HCT116 (cell line): ENCODE measurements around the gene SPG11. TPM values are rescaled to one million over a fixed set of nuclear protein-coding genes. Genes with fewer than 3 reads are reported as not detected.

ENCODE experiments used
- ATAC-seq: fragments of 200-7000 bp; cut with Tn5 transposase; 2 replicates; pipeline ENCODE4 v1.9.1; 2020; ENCODE audit warnings: mild to moderate bottlenecking, moderate library complexity
- BruUV-seq: library from RNA; stranded (reverse); fragments of 400-500 nt; replicated peaks from 2 replicates; lab custom pipeline; 2021; lab: Mats Ljungman, UMichigan
- CTCF ChIA-PET: fragments of 300-600 bp; sonication (Branson Sonifier 250); formaldehyde crosslinking; loops from one replicate; lab custom pipeline; 2021; ENCODE audit warnings: antibody characterized with exemption; lab: Charles Lee
- POLR2A ChIA-PET: fragments of 300-600, 350-600 bp; sonication (Branson Sonifier 250); formaldehyde crosslinking; loops from one replicate; lab custom pipeline; 2021; ENCODE audit warnings: antibody characterized with exemption; lab: Charles Lee
- RAD21 ChIA-PET, 2 experiments: fragments of 300-600 bp; sonication (Branson Sonifier 250); formaldehyde crosslinking; loops; one replicate each; lab custom pipeline; 2023; ENCODE audit warnings: low total read pairs in 2 of 2; ENCODE audit not compliant: uncharacterized antibody in 2 of 2, unreplicated experiment in 2 of 2, low non-redundant PET in 1 of 2; lab: Charles Lee
- DNase-seq: peaks from one replicate; pipeline ENCODE4 v3.0.0-alpha.2; 2010; ENCODE audit warnings: low read depth, low spot score
- H2AFZ ChIP-seq: fragments of 200-600 bp; shearing (Covaris generic), sonication (generic); 2 replicates; pipeline ENCODE4 v1.6.1; 2017; ENCODE audit warnings: low read depth, mixed run types, mixed read lengths, antibody characterized with exemption, low read length; ENCODE audit not compliant: poor library complexity, severe bottlenecking
- H3K27ac ChIP-seq: 2 replicates; pipeline ENCODE4 v1.5.1; 2012; ENCODE audit warnings: low read depth, low read length
- H3K27me3 ChIP-seq: fragments of 200-600 bp; sonication (generic); 2 replicates; pipeline ENCODE4 v1.6.1; 2016; ENCODE audit warnings: mixed run types, low read length, mixed read lengths; ENCODE audit not compliant: insufficient read depth
- H3K36me3 ChIP-seq, 2 experiments: fragments of 200-500 bp in 1 of 2; fragments of 200-600 bp in 1 of 2; sonication (Bioruptor generic) in 1 of 2; sonication (generic) in 1 of 2; 2 replicates each; pipeline versions ENCODE4 v1.5.1 to v1.6.1; 2014 to 2016; ENCODE audit warnings: low read length in 2 of 2, inconsistent platforms in 1 of 2, mixed read lengths in 1 of 2, mixed run types in 1 of 2; ENCODE audit not compliant: insufficient read depth in 2 of 2, control insufficient read depth in 1 of 2
- H3K4me1 ChIP-seq, 2 experiments: fragments of 200-600 bp in 1 of 2; sonication (generic) in 1 of 2; 2 replicates each; pipeline versions ENCODE4 v1.5.1 to v1.6.1; 2012 to 2017; ENCODE audit warnings: low read length in 2 of 2, inconsistent platforms in 1 of 2, mild to moderate bottlenecking in 1 of 2, mixed read lengths in 1 of 2, mixed run types in 1 of 2, moderate library complexity in 1 of 2; ENCODE audit not compliant: insufficient read depth in 2 of 2, control insufficient read depth in 1 of 2
- H3K4me2 ChIP-seq: fragments of 200-600 bp; sonication (generic); 2 replicates; pipeline ENCODE4 v1.6.1; 2017; ENCODE audit warnings: mixed run types, low read length, mixed read lengths
- H3K4me3 ChIP-seq, 2 experiments: fragments of 200-600 bp in 1 of 2; sonication (generic) in 1 of 2; replicated peaks in 1 of 2; 2 replicates each; pipeline ENCODE4 v1.5.1; 2011 to 2016; ENCODE audit warnings: low read length in 2 of 2, control low read depth in 1 of 2, low read depth in 1 of 2, mild to moderate bottlenecking in 1 of 2, mixed read lengths in 1 of 2, mixed run types in 1 of 2
- H3K79me2 ChIP-seq: fragments of 200-600 bp; sonication (generic); 2 replicates; pipeline ENCODE4 v1.6.1; 2017; ENCODE audit warnings: mild to moderate bottlenecking, mixed run types, low read length, moderate library complexity, mixed read lengths; ENCODE audit not compliant: insufficient read depth
- H3K9ac ChIP-seq: fragments of 200-600 bp; sonication (generic); 2 replicates; pipeline ENCODE4 v1.6.1; 2016; ENCODE audit warnings: low read length, mixed read lengths
- H3K9me2 ChIP-seq: fragments of 200-600 bp; sonication (generic), shearing (Covaris generic); 2 replicates; pipeline ENCODE4 v1.6.1; 2017; ENCODE audit warnings: mixed run types, mild to moderate bottlenecking, moderate library complexity; ENCODE audit not compliant: insufficient read depth
- H3K9me3 ChIP-seq, 2 experiments: fragments of 200-500 bp in 1 of 2; fragments of 200-600 bp in 1 of 2; sonication (Bioruptor generic) in 1 of 2; sonication (generic) in 1 of 2; 2 replicates each; pipeline ENCODE4 v1.6.1; 2014 to 2017; ENCODE audit warnings: low read length in 2 of 2, mixed read lengths in 2 of 2, inconsistent platforms in 1 of 2, low read depth in 1 of 2, mild to moderate bottlenecking in 1 of 2, mixed run types in 1 of 2, moderate library complexity in 1 of 2; ENCODE audit not compliant: control insufficient read depth in 1 of 2, insufficient read depth in 1 of 2
- H4K20me1 ChIP-seq: fragments of 200-600 bp; sonication (generic), shearing (Covaris generic); 2 replicates; pipeline ENCODE4 v1.6.1; 2017; ENCODE audit warnings: mixed run types, mild to moderate bottlenecking, moderate library complexity; ENCODE audit not compliant: insufficient read depth
- CBX3 ChIP-seq: IDR thresholded peaks from 2 replicates; pipeline ENCODE4 v1.6.1; 2012; ENCODE audit warnings: low read depth
- CEBPB ChIP-seq: IDR thresholded peaks from 2 replicates; pipeline ENCODE4 v1.6.1; 2012; ENCODE audit warnings: low read depth
- EGR1 ChIP-seq: IDR thresholded peaks from 2 replicates; pipeline ENCODE4 v1.6.1; 2012; ENCODE audit warnings: low read depth
- EZH2phosphoT487 ChIP-seq: fragments of 200-600 bp; IDR thresholded peaks from 2 replicates; pipeline ENCODE4 v1.6.1; 2018; ENCODE audit warnings: antibody characterized with exemption, borderline replicate concordance
- FOSL1 ChIP-seq: IDR thresholded peaks from 2 replicates; pipeline ENCODE4 v1.6.1; 2012; ENCODE audit warnings: low read depth
- POLR2AphosphoS5 ChIP-seq: IDR thresholded peaks from 2 replicates; pipeline ENCODE4 v1.6.1; 2011; ENCODE audit warnings: mild to moderate bottlenecking, low read depth, low read length, moderate library complexity
- RAD21 ChIP-seq: IDR thresholded peaks from 2 replicates; pipeline ENCODE4 v1.6.1; 2012; ENCODE audit warnings: low read depth, mild to moderate bottlenecking
- SIN3A ChIP-seq: IDR thresholded peaks from 2 replicates; pipeline ENCODE4 v1.6.1; 2012; ENCODE audit warnings: low read depth
- SP1 ChIP-seq: IDR thresholded peaks from 2 replicates; pipeline ENCODE4 v1.6.1; 2012; ENCODE audit warnings: low read depth
- TCF7L2 ChIP-seq: IDR thresholded peaks from 2 replicates; pipeline ENCODE4 v1.7.0; 2011; ENCODE audit warnings: borderline replicate concordance, inconsistent platforms; ENCODE audit not compliant: insufficient read depth, insufficient read length; ENCODE audit errors: extremely low read depth
- ZFX ChIP-seq: fragments of 450-650 bp; IDR thresholded peaks from 2 replicates; pipeline ENCODE4 v1.6.1; 2017
- ZNF274 ChIP-seq: fragments of 200-500 bp; sonication (Bioruptor generic); IDR thresholded peaks from 2 replicates; pipeline ENCODE4 v1.6.1; 2014; ENCODE audit warnings: mild to moderate bottlenecking, low read depth, low read length, inconsistent platforms
- intact Hi-C: fragments of 100-400 bp; cut with micrococcal nuclease; formaldehyde crosslinking; loops from 2 replicates; pipeline ENCODE4 v1.10.0; 2022
- total RNA-seq: library from RNA; stranded (reverse); gene quantifications from one replicate; pipeline ENCODE4 v1.2.1, GENCODE V29; 2021; ENCODE audit not compliant: unreplicated experiment
- TF ChIP-seq, protein P1 (sequence below): IDR thresholded peaks from 2 replicates; pipeline ENCODE4 v1.6.1; 2012
- TF ChIP-seq, protein P2 (sequence below), 3 experiments: fragments of 200-600 bp in 1 of 3; sonication (generic) in 1 of 3; IDR thresholded peaks in 2 of 3; conservative IDR thresholded peaks in 1 of 3; 2 replicates each; pipeline ENCODE4 v1.5.1; 2012 to 2017; ENCODE audit warnings: low read depth in 2 of 3, low read length in 2 of 3, antibody characterized with exemption in 1 of 3, borderline replicate concordance in 1 of 3, control low read depth in 1 of 3, mild to moderate bottlenecking in 1 of 3, mixed read lengths in 1 of 3, mixed run types in 1 of 3, moderate library complexity in 1 of 3; ENCODE audit not compliant: insufficient read depth in 1 of 3

The SPG11 gene
- total RNA-seq, 1 experiment from 2014 or later: 34.8 TPM

GRCh38 chr15:44620081-44620480 is 43.4 kb downstream of the SPG11 start:
- DNase-seq: no peak
- Histone ChIP-seq H3K9me2 (no peaks in the 10 kb centered on the region), H3K27ac (no peak overlapping the region), H3K27me3 (no peaks in the 10 kb centered on the region), H3K4me1 (no peaks in the 10 kb centered on the region)
- intact Hi-C loops: no loop called here
- no peak for TF ChIP-seq CEBPB
- no peak for TF ChIP-seq RAD21
- no peak for TF ChIP-seq FOSL1
- no peak for TF ChIP-seq TCF7L2
- no peak for TF ChIP-seq POLR2AphosphoS5
- no peak for TF ChIP-seq SIN3A
- TF ChIP-seq, protein P1, sequence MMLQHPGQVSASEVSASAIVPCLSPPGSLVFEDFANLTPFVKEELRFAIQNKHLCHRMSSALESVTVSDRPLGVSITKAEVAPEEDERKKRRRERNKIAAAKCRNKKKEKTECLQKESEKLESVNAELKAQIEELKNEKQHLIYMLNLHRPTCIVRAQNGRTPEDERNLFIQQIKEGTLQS: no peak
- no peak for TF ChIP-seq EGR1
- TF ChIP-seq, all 23 proteins: peak for 0
- Histone ChIP-seq H2AFZ (no peak overlapping the region), H3K4me3 (no peak overlapping the region), H3K9ac (no peak overlapping the region), H3K79me2 (no peaks in the 10 kb centered on the region), H3K36me3 (peaks cover 6 to 16% of the 10 kb centered on the region in 2 experiments; a peak in 2 of 4 replicates), H4K20me1 (no peaks in the 10 kb centered on the region), H3K9me3 (no peaks in the 10 kb centered on the region), H3K4me2 (no peak overlapping the region)
- no TSS peak for BruUV-seq
- ChIA-PET POLR2A (no interaction called here), CTCF (no interaction called here), RAD21 (no interaction called here)
- no peak for ATAC-seq

DNA sequence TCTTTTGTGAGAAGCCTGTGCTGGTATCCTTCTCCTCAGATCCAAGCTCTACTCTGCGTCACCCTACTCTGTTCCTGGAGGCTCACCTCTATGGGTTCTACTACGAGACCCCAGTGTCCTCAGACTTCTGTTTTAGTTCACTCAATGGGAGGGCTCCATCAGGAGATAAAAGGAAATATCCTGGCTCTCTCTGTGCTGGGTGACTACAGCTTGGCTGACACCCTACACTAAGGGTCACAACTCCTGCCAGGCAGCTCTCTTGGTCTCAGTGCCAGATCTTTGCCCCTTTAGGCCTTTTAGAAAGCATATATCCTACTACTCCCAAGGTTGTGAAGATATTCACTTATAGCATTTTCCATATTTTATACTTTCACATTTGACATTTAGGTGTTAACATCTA is 46.5 kb downstream of the SPG11 start:
- DNase-seq (no peak), ATAC-seq (no peak)
- H3K4me3 ChIP-seq: no peak overlapping the region
- no peaks in the 10 kb centered on the region for H3K9me3 ChIP-seq
- no peaks in the 10 kb centered on the region for H4K20me1 ChIP-seq
- RAD21 ChIA-PET: no interaction called here
- no peaks in the 10 kb centered on the region for H3K4me1 ChIP-seq
- CTCF ChIA-PET: no interaction called here
- H3K36me3 ChIP-seq: peaks cover 17 to 22% of the 10 kb centered on the region in 2 experiments; a peak in 3 of 4 replicates
- TF ChIP-seq EZH2phosphoT487 (no peak), FOSL1 (no peak), ZFX (no peak), CBX3 (no peak), ZNF274 (no peak), CEBPB (no peak), SP1 (no peak)
- TF ChIP-seq, protein P1: no peak
- TF ChIP-seq, protein P2, sequence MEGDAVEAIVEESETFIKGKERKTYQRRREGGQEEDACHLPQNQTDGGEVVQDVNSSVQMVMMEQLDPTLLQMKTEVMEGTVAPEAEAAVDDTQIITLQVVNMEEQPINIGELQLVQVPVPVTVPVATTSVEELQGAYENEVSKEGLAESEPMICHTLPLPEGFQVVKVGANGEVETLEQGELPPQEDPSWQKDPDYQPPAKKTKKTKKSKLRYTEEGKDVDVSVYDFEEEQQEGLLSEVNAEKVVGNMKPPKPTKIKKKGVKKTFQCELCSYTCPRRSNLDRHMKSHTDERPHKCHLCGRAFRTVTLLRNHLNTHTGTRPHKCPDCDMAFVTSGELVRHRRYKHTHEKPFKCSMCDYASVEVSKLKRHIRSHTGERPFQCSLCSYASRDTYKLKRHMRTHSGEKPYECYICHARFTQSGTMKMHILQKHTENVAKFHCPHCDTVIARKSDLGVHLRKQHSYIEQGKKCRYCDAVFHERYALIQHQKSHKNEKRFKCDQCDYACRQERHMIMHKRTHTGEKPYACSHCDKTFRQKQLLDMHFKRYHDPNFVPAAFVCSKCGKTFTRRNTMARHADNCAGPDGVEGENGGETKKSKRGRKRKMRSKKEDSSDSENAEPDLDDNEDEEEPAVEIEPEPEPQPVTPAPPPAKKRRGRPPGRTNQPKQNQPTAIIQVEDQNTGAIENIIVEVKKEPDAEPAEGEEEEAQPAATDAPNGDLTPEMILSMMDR (IDR thresholded peaks at IDR 0.05 in 2 of 3, conservative IDR thresholded peaks at IDR 0.05 in 1 of 3; ENCODE audit: borderline replicate concordance in 1 of 3, insufficient read depth in 1 of 3, low read depth in 2 of 3, low read length in 2 of 3): no peak
- H3K79me2 ChIP-seq: no peaks in the 10 kb centered on the region
- H3K9me2 ChIP-seq: no peaks in the 10 kb centered on the region
- H3K27ac ChIP-seq: no peak overlapping the region
- H3K27me3 ChIP-seq: no peaks in the 10 kb centered on the region
- H3K9ac ChIP-seq: no peak overlapping the region
- no peak overlapping the region for H3K4me2 ChIP-seq
- intact Hi-C loops: no loop called here
- POLR2A ChIA-PET: no interaction called here
- no TSS peak for BruUV-seq
- H2AFZ ChIP-seq: no peak overlapping the region
